Colonic mucosa (tissue), 4 donors: ENCODE results near the gene PRPF19. TPM values are rescaled to one million over a fixed set of nuclear protein-coding genes. Genes with fewer than 3 reads are reported as not detected.

ENCODE experiments used
- DNase-seq: peaks from one replicate; pipeline ENCODE4 v3.0.0-alpha.2; 2020
- H3K27ac ChIP-seq: fragments of 200-600 bp; one replicate; pipeline ENCODE4 v1.8.0; 2021
- H3K27me3 ChIP-seq: fragments of 200-600 bp; one replicate; pipeline ENCODE4 v1.8.0; 2021
- H3K36me3 ChIP-seq: fragments of 200-600 bp; one replicate; pipeline ENCODE4 v1.8.0; 2021
- H3K4me1 ChIP-seq: fragments of 200-600 bp; one replicate; pipeline ENCODE4 v1.8.0; 2021; ENCODE audit warnings: mild to moderate bottlenecking
- H3K4me3 ChIP-seq: fragments of 200-600 bp; one replicate; pipeline ENCODE4 v1.8.0; 2021
- H3K9ac ChIP-seq, 2 donors: one replicate each; pipeline ENCODE4 v1.7.0; 2013; ENCODE audit warnings: control low read depth in 2 of 2, low read depth in 2 of 2, low read length in 2 of 2
- H3K9me3 ChIP-seq: fragments of 200-600 bp; one replicate; pipeline ENCODE4 v1.8.0; 2021
- intact Hi-C: fragments of 100-400 bp; cut with DNase I; formaldehyde crosslinking; loops from one replicate; pipeline ENCODE4 v1.14.1; 2022
- total RNA-seq, 2 donors: library from RNA; stranded (reverse); fragmentation: NEBNext Ultra II Directional in 1 of 2; extraction: Animal tissue kit (Norgen Biotek cat#: 25700) in 1 of 2; gene quantifications; one replicate each; pipeline ENCODE4 v1.2.1, GENCODE V29; 2021
- TF ChIP-seq, protein P1 (sequence below): fragments of 200-600 bp; IDR thresholded peaks from one replicate; pipeline ENCODE4 v1.8.0; 2022; ENCODE audit warnings: antibody characterized with exemption, mild to moderate bottlenecking
- donor health status: healthy.
- donor health status: DM: no; HTN: no; CAD: no.
- donor health status: DM: no; HTN: no; CAD: no.

The PRPF19 gene
- total RNA-seq, 2 donors from 2014 or later, result 59.3 to 172 TPM

GRCh38 chr11:60937811-60938210 lies 31.4 kb upstream of the PRPF19 start:
- intact Hi-C loops, result no loop called here
- no peak for DNase-seq
- no peaks in the 10 kb centered on the region for H3K27me3 ChIP-seq
- no peak overlapping the region for H3K27ac ChIP-seq
- no peaks in the 10 kb centered on the region for H3K4me1 ChIP-seq
- H3K9me3 ChIP-seq, result no peaks in the 10 kb centered on the region
- no peaks in the 10 kb centered on the region for H3K36me3 ChIP-seq
- TF ChIP-seq, protein P1, sequence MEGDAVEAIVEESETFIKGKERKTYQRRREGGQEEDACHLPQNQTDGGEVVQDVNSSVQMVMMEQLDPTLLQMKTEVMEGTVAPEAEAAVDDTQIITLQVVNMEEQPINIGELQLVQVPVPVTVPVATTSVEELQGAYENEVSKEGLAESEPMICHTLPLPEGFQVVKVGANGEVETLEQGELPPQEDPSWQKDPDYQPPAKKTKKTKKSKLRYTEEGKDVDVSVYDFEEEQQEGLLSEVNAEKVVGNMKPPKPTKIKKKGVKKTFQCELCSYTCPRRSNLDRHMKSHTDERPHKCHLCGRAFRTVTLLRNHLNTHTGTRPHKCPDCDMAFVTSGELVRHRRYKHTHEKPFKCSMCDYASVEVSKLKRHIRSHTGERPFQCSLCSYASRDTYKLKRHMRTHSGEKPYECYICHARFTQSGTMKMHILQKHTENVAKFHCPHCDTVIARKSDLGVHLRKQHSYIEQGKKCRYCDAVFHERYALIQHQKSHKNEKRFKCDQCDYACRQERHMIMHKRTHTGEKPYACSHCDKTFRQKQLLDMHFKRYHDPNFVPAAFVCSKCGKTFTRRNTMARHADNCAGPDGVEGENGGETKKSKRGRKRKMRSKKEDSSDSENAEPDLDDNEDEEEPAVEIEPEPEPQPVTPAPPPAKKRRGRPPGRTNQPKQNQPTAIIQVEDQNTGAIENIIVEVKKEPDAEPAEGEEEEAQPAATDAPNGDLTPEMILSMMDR, result no peak
- no peak overlapping the region for H3K4me3 ChIP-seq
- H3K9ac ChIP-seq, result no peak overlapping the region

- intact Hi-C loops, result no loop called here
- H3K4me1 ChIP-seq, result no peaks in the 10 kb centered on the region
- no peaks in the 10 kb centered on the region for H3K9me3 ChIP-seq
- no peak for DNase-seq
- H3K9ac ChIP-seq, result no peak overlapping the region
- H3K27ac ChIP-seq, result no peak overlapping the region
- H3K27me3 ChIP-seq, result no peaks in the 10 kb centered on the region
- no peak overlapping the region for H3K4me3 ChIP-seq
- no peaks in the 10 kb centered on the region for H3K36me3 ChIP-seq
- TF ChIP-seq, protein P1, result no peak
Measured at GRCh38 chr11:60937144-60937527, 30.8 kb upstream of the PRPF19 start.

GRCh38 chr11:60936467-60937143 lies 30.2 kb upstream of the PRPF19 start:
- Histone ChIP-seq H3K36me3 (no peaks in the 10 kb centered on the region), H3K27me3 (no peaks in the 10 kb centered on the region), H3K9me3 (no peaks in the 10 kb centered on the region), H3K27ac (no peak overlapping the region), H3K9ac (no peak overlapping the region), H3K4me3 (no peak overlapping the region), H3K4me1 (no peaks in the 10 kb centered on the region)
- intact Hi-C loops, result no loop called here
- TF ChIP-seq, protein P1, result no peak
- DNase-seq, result no peak

GRCh38 chr11:60935676-60936442 lies 29.5 kb upstream of the PRPF19 start:
- H3K36me3 ChIP-seq, result no peaks in the 10 kb centered on the region
- H3K9ac ChIP-seq, result no peak overlapping the region
- no peak overlapping the region for H3K27ac ChIP-seq
- no peaks in the 10 kb centered on the region for H3K9me3 ChIP-seq
- no peaks in the 10 kb centered on the region for H3K27me3 ChIP-seq
- H3K4me1 ChIP-seq, result no peaks in the 10 kb centered on the region
- DNase-seq, result no peak
- intact Hi-C loops, result no loop called here
- no peak overlapping the region for H3K4me3 ChIP-seq
- TF ChIP-seq, protein P1, result no peak

DNA sequence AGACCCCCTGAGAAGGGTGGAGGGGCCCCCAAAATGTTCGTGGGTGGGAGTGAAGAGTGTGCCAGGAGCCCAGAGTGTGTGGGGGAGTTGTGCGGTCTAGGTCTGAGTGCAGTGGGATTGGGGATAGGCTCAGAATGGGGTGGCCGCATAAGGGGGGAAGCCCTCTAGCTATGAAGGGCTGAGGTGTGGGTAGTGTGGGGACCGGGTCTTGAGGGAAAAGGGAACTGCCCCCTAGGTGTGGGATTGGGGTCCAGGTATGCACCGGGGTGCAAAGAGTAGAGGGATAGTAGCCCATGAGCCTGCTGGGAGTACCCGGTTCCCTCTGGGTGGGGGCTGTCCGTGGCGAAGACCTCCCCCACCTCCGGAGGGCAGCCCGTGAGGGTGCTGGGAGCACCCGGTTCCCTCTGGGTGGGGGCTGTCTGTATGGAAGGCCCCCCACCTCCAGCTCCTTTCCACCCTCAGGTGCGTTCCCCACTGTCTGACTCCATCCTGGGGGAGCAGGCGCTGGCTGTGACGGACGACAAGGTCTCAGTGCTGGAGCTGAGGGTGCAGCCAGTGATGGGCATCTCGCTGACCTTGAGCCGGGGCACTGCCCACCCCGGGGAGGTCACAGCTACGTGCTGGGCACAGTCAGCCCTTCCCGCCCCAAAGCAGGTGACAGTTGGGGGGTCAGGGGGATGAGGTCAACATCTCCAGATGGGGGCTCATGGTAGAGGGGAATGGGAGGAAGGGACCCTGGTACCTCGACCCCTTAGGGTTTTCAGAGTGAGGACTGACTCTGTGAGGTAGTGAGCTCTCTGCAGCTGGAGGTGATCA lies 28.6 kb upstream of the PRPF19 start:
- TF ChIP-seq, protein P1, result no peak
- H3K9me3 ChIP-seq, result no peaks in the 10 kb centered on the region
- H3K4me1 ChIP-seq, result no peaks in the 10 kb centered on the region
- H3K9ac ChIP-seq, result no peak overlapping the region
- intact Hi-C loops, result no loop called here
- no peak for DNase-seq
- H3K4me3 ChIP-seq, result no peak overlapping the region
- no peak overlapping the region for H3K27ac ChIP-seq
- no peaks in the 10 kb centered on the region for H3K36me3 ChIP-seq
- H3K27me3 ChIP-seq, result no peaks in the 10 kb centered on the region
